Mucosa of rectum (tissue), 2 donors: ENCODE results near the gene BAHCC1.

Source experiments
- H3K27ac ChIP-seq, 2 donors: one replicate each; pipeline ENCODE4 v1.7.0; 2013; ENCODE audit warnings: inconsistent platforms in 2 of 2, low read depth in 2 of 2, low read length in 2 of 2
- H3K27me3 ChIP-seq, 2 donors: one replicate each; pipeline ENCODE4 v1.7.0; 2013; ENCODE audit warnings: low read length in 2 of 2; ENCODE audit not compliant: control insufficient read depth in 2 of 2, insufficient read depth in 2 of 2
- H3K36me3 ChIP-seq, 2 donors: one replicate each; pipeline ENCODE4 v1.7.0; 2013; ENCODE audit warnings: low read length in 2 of 2; ENCODE audit not compliant: control insufficient read depth in 2 of 2, insufficient read depth in 2 of 2
- H3K4me1 ChIP-seq, 2 donors: one replicate each; pipeline ENCODE4 v1.7.0; 2013; ENCODE audit warnings: low read length in 2 of 2, mild to moderate bottlenecking in 1 of 2; ENCODE audit not compliant: control insufficient read depth in 2 of 2, insufficient read depth in 2 of 2
- H3K4me3 ChIP-seq, 2 donors: one replicate each; pipeline ENCODE4 v1.7.0; 2013; ENCODE audit warnings: low read length in 2 of 2
- H3K9ac ChIP-seq, 2 donors: one replicate each; pipeline ENCODE4 v1.7.0; 2013; ENCODE audit warnings: low read length in 2 of 2, low read depth in 1 of 2, mild to moderate bottlenecking in 1 of 2
- H3K9me3 ChIP-seq, 2 donors: one replicate each; pipeline ENCODE4 v1.7.0; 2013; ENCODE audit warnings: low read length in 2 of 2; ENCODE audit not compliant: control insufficient read depth in 2 of 2
- donor health status: healthy.
- donor health status: Normal muscosa, but diverticular disease.

BAHCC1 gene

GRCh38 chr17:81453712-81454111 lies 58.5 kb downstream of the BAHCC1 start:
- no peaks in the 10 kb centered on the region for H3K36me3 ChIP-seq
- no peak overlapping the region for H3K27ac ChIP-seq
- no peaks in the 10 kb centered on the region for H3K27me3 ChIP-seq
- H3K4me1 ChIP-seq = no peaks in the 10 kb centered on the region
- H3K9ac ChIP-seq = no peak overlapping the region
- no peak overlapping the region for H3K4me3 ChIP-seq
- H3K9me3 ChIP-seq = no peaks in the 10 kb centered on the region

GRCh38 chr17:81454473-81454872 lies 59.2 kb downstream of the BAHCC1 start:
- Histone ChIP-seq H3K27me3 (no peaks in the 10 kb centered on the region), H3K36me3 (no peaks in the 10 kb centered on the region), H3K27ac (no peak overlapping the region), H3K4me3 (no peak overlapping the region), H3K9ac (no peak overlapping the region), H3K4me1 (no peaks in the 10 kb centered on the region), H3K9me3 (no peaks in the 10 kb centered on the region)

GRCh38 chr17:81455387-81455786 lies 60.1 kb downstream of the BAHCC1 start:
- H3K36me3 ChIP-seq = peaks cover 0 to 2% of the 10 kb centered on the region in 2 donors
- no peak overlapping the region for H3K4me3 ChIP-seq
- no peaks in the 10 kb centered on the region for H3K27me3 ChIP-seq
- H3K4me1 ChIP-seq = no peaks in the 10 kb centered on the region
- H3K9ac ChIP-seq = no peak overlapping the region
- no peak overlapping the region for H3K27ac ChIP-seq
- no peaks in the 10 kb centered on the region for H3K9me3 ChIP-seq

- Histone ChIP-seq H3K4me1 (no peaks in the 10 kb centered on the region), H3K36me3 (peaks cover 0 to 2% of the 10 kb centered on the region in 2 donors), H3K27me3 (no peaks in the 10 kb centered on the region), H3K4me3 (no peak overlapping the region), H3K9me3 (no peaks in the 10 kb centered on the region), H3K9ac (no peak overlapping the region), H3K27ac (no peak overlapping the region)
These were observed 60.8 kb downstream of the BAHCC1 start for GRCh38 chr17:81456091-81456490.

GRCh38 chr17:81456798-81457197 lies 61.5 kb downstream of the BAHCC1 start:
- Histone ChIP-seq H3K27me3 (no peaks in the 10 kb centered on the region), H3K9ac (no peak overlapping the region), H3K9me3 (no peaks in the 10 kb centered on the region), H3K36me3 (peaks cover 0 to 2% of the 10 kb centered on the region in 2 donors), H3K4me1 (no peaks in the 10 kb centered on the region), H3K27ac (no peak overlapping the region), H3K4me3 (no peak overlapping the region)

GRCh38 chr17:81457401-81457800 lies 62.1 kb downstream of the BAHCC1 start:
- H3K9ac ChIP-seq = no peak overlapping the region
- no peaks in the 10 kb centered on the region for H3K9me3 ChIP-seq
- H3K27ac ChIP-seq = no peak overlapping the region
- peaks cover 0 to 2% of the 10 kb centered on the region in 2 donors for H3K36me3 ChIP-seq
- H3K4me1 ChIP-seq = no peaks in the 10 kb centered on the region
- H3K4me3 ChIP-seq = no peak overlapping the region
- no peaks in the 10 kb centered on the region for H3K27me3 ChIP-seq

GRCh38 chr17:81457917-81458555 lies 62.8 kb downstream of the BAHCC1 start:
- Histone ChIP-seq H3K36me3 (peaks cover 0 to 3% of the 10 kb centered on the region in 2 donors), H3K27me3 (no peaks in the 10 kb centered on the region), H3K9me3 (no peaks in the 10 kb centered on the region)

GRCh38 chr17:81458628-81459027 lies 63.4 kb downstream of the BAHCC1 start:
- H3K9ac ChIP-seq = no peak overlapping the region
- no peak overlapping the region for H3K4me3 ChIP-seq
- H3K27ac ChIP-seq = no peak overlapping the region
- H3K36me3 ChIP-seq = peaks cover 0 to 5% of the 10 kb centered on the region in 2 donors
- no peaks in the 10 kb centered on the region for H3K27me3 ChIP-seq
- no peaks in the 10 kb centered on the region for H3K4me1 ChIP-seq
- H3K9me3 ChIP-seq = no peaks in the 10 kb centered on the region

More at GRCh38 chr17:81457917-81458555, 62.8 kb downstream of the BAHCC1 start:
- no peak overlapping the region for H3K9ac ChIP-seq
- H3K4me1 ChIP-seq = no peaks in the 10 kb centered on the region
- H3K27ac ChIP-seq = no peak overlapping the region
- no peak overlapping the region for H3K4me3 ChIP-seq

- H3K9me3 ChIP-seq = no peaks in the 10 kb centered on the region
- H3K9ac ChIP-seq = no peak overlapping the region
- H3K27ac ChIP-seq = no peak overlapping the region
- peaks cover 0 to 5% of the 10 kb centered on the region in 2 donors for H3K36me3 ChIP-seq
- H3K4me1 ChIP-seq = no peaks in the 10 kb centered on the region
- H3K27me3 ChIP-seq = no peaks in the 10 kb centered on the region
- no peak overlapping the region for H3K4me3 ChIP-seq
These were observed 64.0 kb downstream of the BAHCC1 start for GRCh38 chr17:81459224-81459623.

GRCh38 chr17:81459864-81460263 lies 64.6 kb downstream of the BAHCC1 start:
- Histone ChIP-seq H3K27ac (no peak overlapping the region), H3K9ac (no peak overlapping the region), H3K4me3 (no peak overlapping the region), H3K4me1 (no peaks in the 10 kb centered on the region), H3K36me3 (peaks cover 0 to 5% of the 10 kb centered on the region in 2 donors), H3K9me3 (no peaks in the 10 kb centered on the region), H3K27me3 (no peaks in the 10 kb centered on the region)
